GM23338 (cell line): ENCODE results near the gene OLA1. TPM values are rescaled to one million over a fixed set of nuclear protein-coding genes. Genes with fewer than 3 reads are reported as not detected.

Experiments
- ATAC-seq: fragments of 200-7000 bp; cut with Tn5 transposase; 3 replicates; pipeline ENCODE4 v1.9.1; 2020
- DNase-seq: peaks from one replicate; pipeline ENCODE4 v3.0.0-alpha.2; 2015; ENCODE audit warnings: low spot score
- H2AFZ ChIP-seq: fragments of 200-600 bp; sonication (generic); 2 replicates; pipeline ENCODE4 v1.8.0; 2016; ENCODE audit warnings: antibody characterized with exemption, mild to moderate bottlenecking, moderate library complexity
- H3F3A ChIP-seq: fragments of 200-600 bp; sonication (generic); replicated peaks from 2 replicates; pipeline ENCODE4 v1.8.0; 2017; ENCODE audit warnings: antibody characterized with exemption, mixed run types, low read depth
- H3K27ac ChIP-seq: fragments of 200-600 bp; sonication (generic); 2 replicates; pipeline ENCODE4 v1.6.1; 2016; ENCODE audit warnings: low read depth
- H3K27me3 ChIP-seq: fragments of 200-600 bp; sonication (generic); 2 replicates; pipeline ENCODE4 v1.8.0; 2016; ENCODE audit warnings: mild to moderate bottlenecking, mixed run types, moderate library complexity; ENCODE audit not compliant: insufficient read depth
- H3K36me3 ChIP-seq: fragments of 200-600 bp; sonication (generic); 2 replicates; pipeline ENCODE4 v1.8.0; 2016; ENCODE audit warnings: mild to moderate bottlenecking; ENCODE audit not compliant: insufficient read depth
- H3K4me1 ChIP-seq: fragments of 200-600 bp; sonication (generic); 2 replicates; pipeline ENCODE4 v1.8.0; 2016; ENCODE audit warnings: mild to moderate bottlenecking, moderate library complexity; ENCODE audit not compliant: insufficient read depth
- H3K4me2 ChIP-seq: fragments of 200-600 bp; sonication (generic); 2 replicates; pipeline ENCODE4 v1.7.1; 2017; ENCODE audit warnings: mixed run types
- H3K4me3 ChIP-seq: fragments of 200-600 bp; sonication (generic); 2 replicates; pipeline ENCODE4 v1.6.1; 2016; ENCODE audit warnings: mixed run types
- H3K79me2 ChIP-seq: fragments of 200-600 bp; sonication (generic); replicated peaks from 2 replicates; pipeline ENCODE4 v1.8.0; 2017; ENCODE audit warnings: mild to moderate bottlenecking; ENCODE audit not compliant: insufficient read depth
- H3K9me2 ChIP-seq: fragments of 200-600 bp; sonication (generic); 2 replicates; pipeline ENCODE4 v1.8.0; 2017; ENCODE audit not compliant: insufficient read depth
- H4K20me1 ChIP-seq: fragments of 200-600 bp; sonication (generic); replicated peaks from 2 replicates; pipeline ENCODE4 v1.8.0; 2017; ENCODE audit warnings: mild to moderate bottlenecking; ENCODE audit not compliant: insufficient read depth
- H3K27ac Mint-ChIP-seq: 2 replicates; pipeline ENCODE4 v1.8.0; 2020; ENCODE audit warnings: inconsistent platforms, mild to moderate bottlenecking, moderate library complexity, mixed read lengths
- H3K27me3 Mint-ChIP-seq: 3 replicates; pipeline ENCODE4 v1.8.0; 2022; ENCODE audit warnings: low read depth, mild to moderate bottlenecking, moderate library complexity, mixed read lengths, inconsistent platforms; ENCODE audit not compliant: insufficient read depth, poor library complexity
- H3K36me3 Mint-ChIP-seq: 3 replicates; pipeline ENCODE4 v1.8.0; 2021; ENCODE audit warnings: low read depth, mild to moderate bottlenecking, inconsistent platforms, moderate library complexity, mixed read lengths
- H3K4me1 Mint-ChIP-seq: 3 replicates; pipeline ENCODE4 v1.8.0; 2020; ENCODE audit warnings: mild to moderate bottlenecking, inconsistent platforms, mixed read lengths
- H3K4me3 Mint-ChIP-seq: 3 replicates; pipeline ENCODE4 v1.8.0; 2021; ENCODE audit warnings: moderate library complexity, mild to moderate bottlenecking, inconsistent platforms, mixed read lengths
- H3K9me3 Mint-ChIP-seq: 3 replicates; pipeline ENCODE4 v1.8.0; 2020; ENCODE audit warnings: moderate library complexity, mild to moderate bottlenecking, inconsistent platforms, mixed read lengths
- CREB1 ChIP-seq: fragments of 250-450 bp; sonication (Bioruptor Pico); IDR thresholded peaks from 2 replicates; pipeline ENCODE4 v1.5.0; 2020; ENCODE audit warnings: low read depth, mild to moderate bottlenecking, moderate library complexity
- CTCF ChIP-seq, 2 experiments: fragments of 200-600 bp in 1 of 2; sonication (generic) in 1 of 2; conservative IDR thresholded peaks; 2 replicates each; pipeline versions ENCODE4 v1.5.1 to v1.6.1; 2016 to 2017; ENCODE audit warnings: antibody characterized with exemption in 2 of 2, low read depth in 2 of 2, mild to moderate bottlenecking in 2 of 2, moderate library complexity in 1 of 2
- ETS1 ChIP-seq: IDR thresholded peaks from 2 replicates; pipeline ENCODE4 v1.6.1; 2016; ENCODE audit warnings: antibody characterized with exemption
- EZH2 ChIP-seq: fragments of 200-600 bp; sonication (generic); IDR thresholded peaks from one replicate; pipeline ENCODE4 v1.8.0; 2017; ENCODE audit warnings: antibody characterized with exemption, mild to moderate bottlenecking, low read depth; ENCODE audit not compliant: unreplicated experiment
- EZH2phosphoT487 ChIP-seq: fragments of 200-600 bp; sonication (generic); IDR thresholded peaks from one replicate; pipeline ENCODE4 v1.8.1; 2018; ENCODE audit warnings: antibody characterized with exemption; ENCODE audit not compliant: unreplicated experiment
- JUNB ChIP-seq: IDR thresholded peaks from one replicate; pipeline ENCODE4 v1.6.1; 2016; ENCODE audit warnings: antibody characterized with exemption; ENCODE audit not compliant: unreplicated experiment
- NANOG ChIP-seq: IDR thresholded peaks from 2 replicates; pipeline ENCODE4 v1.6.1; 2016; ENCODE audit warnings: antibody characterized with exemption, borderline replicate concordance
- POLR2AphosphoS5 ChIP-seq: IDR thresholded peaks from 2 replicates; pipeline ENCODE4 v1.6.1; 2016; ENCODE audit warnings: antibody characterized with exemption, low read depth
- STAT1 ChIP-seq: IDR thresholded peaks from one replicate; pipeline ENCODE4 v1.6.1; 2016; ENCODE audit warnings: antibody characterized with exemption; ENCODE audit not compliant: unreplicated experiment
- ZNF114 ChIP-seq: fragments of 250-450 bp; sonication (Bioruptor Pico); IDR thresholded peaks from 2 replicates; pipeline ENCODE4 v1.5.0; 2020; ENCODE audit warnings: mild to moderate bottlenecking, moderate library complexity
- ZNF331 ChIP-seq: fragments of 250-450 bp; sonication (Bioruptor Pico); IDR thresholded peaks from 2 replicates; pipeline ENCODE4 v1.5.0; 2020; ENCODE audit warnings: low read depth, mild to moderate bottlenecking, moderate library complexity
- ZNF462 ChIP-seq: fragments of 250-450 bp; sonication (Bioruptor Pico); IDR thresholded peaks from 2 replicates; pipeline ENCODE4 v1.5.0; 2020; ENCODE audit warnings: mild to moderate bottlenecking, moderate library complexity
- polyA plus RNA-seq: library from polyadenylated mRNA; unstranded; fragments of >200 nt; fragmentation: Nextera tagmentation; extraction: Ambion mirVana; gene quantifications from 2 replicates; pipeline ENCODE4 v1.2.1, GENCODE V29; 2016
- total RNA-seq: library from RNA; depleted of rRNA; stranded (reverse); fragments of >200 nt; shearing (Covaris generic); gene quantifications from 2 replicates; pipeline ENCODE4 v1.2.3, GENCODE V29; 2014
- TF ChIP-seq, protein P1 (sequence below): IDR thresholded peaks from one replicate; pipeline ENCODE4 v1.6.1; 2018; ENCODE audit warnings: antibody characterized with exemption; ENCODE audit not compliant: unreplicated experiment

The OLA1 gene
- total and polyA plus RNA-seq, 2 experiments from 2014 or later: 104 to 242 TPM

DNA sequence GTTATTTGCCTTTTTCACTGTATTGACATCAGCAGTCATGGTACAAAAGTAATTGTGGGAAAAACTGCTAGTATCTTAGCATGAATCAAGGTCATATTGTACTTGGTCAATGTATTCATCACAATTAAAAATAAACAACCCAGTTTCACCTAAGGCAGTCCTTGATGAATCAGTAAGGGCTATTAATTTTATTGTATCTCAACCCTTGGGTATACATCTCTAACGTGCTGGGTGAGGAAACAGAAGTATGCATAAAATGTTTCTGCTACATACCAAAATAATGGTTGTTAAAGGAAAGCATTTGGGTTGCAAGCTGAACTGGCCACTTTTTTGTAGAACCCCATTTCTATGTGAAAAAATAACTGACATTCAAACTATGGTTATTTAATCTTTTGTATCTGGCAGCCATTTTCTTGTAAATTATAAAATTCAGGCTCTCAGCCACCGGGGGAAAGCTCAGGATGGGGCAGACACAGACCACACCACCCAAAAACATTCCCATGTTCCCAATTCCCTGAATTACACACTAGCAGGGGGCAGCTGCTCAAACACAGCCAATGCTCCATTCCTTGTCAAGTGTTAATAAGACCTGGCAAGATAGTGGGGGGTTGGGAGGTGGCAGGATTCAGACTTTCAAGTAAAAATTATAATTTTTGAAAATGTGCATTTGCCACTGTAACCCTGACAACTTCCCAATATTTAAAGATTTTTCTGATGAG, 49.3 kb downstream of the OLA1 start:
- Histone ChIP-seq H3K4me1 (peaks cover 30% of the 10 kb centered on the region), H2AFZ (no peak overlapping the region)
- H3K27ac Mint-ChIP-seq: peak overlapping the region; percentile 80

More for the DNA sequence above, 49.3 kb downstream of the OLA1 start:
- no peak overlapping the region; the same call in 1 of the 2 replicates for H3K27ac ChIP-seq
- Mint-ChIP-seq H3K36me3 (0 out of 3 replicates have a peak, but pooled peaks cover 3% of the 10 kb centered on the region), H3K4me1 (peaks cover 32% of the 10 kb centered on the region), H3K9me3 (no peaks in the 10 kb centered on the region), H3K4me3 (peak overlapping the region; percentile 42; the same call in 2 of the 3 replicates), H3K27me3 (no peaks in the 10 kb centered on the region)
- no peaks in the 10 kb centered on the region for H3K27me3 ChIP-seq
- H4K20me1 ChIP-seq: no peaks in the 10 kb centered on the region
- peak overlapping the region; percentile 42 for H3K4me2 ChIP-seq
- TF ChIP-seq POLR2AphosphoS5 (no peak), CREB1 (CRISPR knock-in tag) (no peak), ZNF331 (CRISPR knock-in tag) (no peak), ZNF462 (CRISPR knock-in tag) (no peak), STAT1 (no peak), NANOG (no peak), EZH2phosphoT487 (no peak), ZNF114 (CRISPR knock-in tag) (no peak), CTCF (conservative IDR thresholded peaks at IDR 0.05; ENCODE audit: low read depth in 2 of 2) (no peak), EZH2 (no peak), ETS1 (no peak), JUNB (no peak)
- TF ChIP-seq, protein P1, sequence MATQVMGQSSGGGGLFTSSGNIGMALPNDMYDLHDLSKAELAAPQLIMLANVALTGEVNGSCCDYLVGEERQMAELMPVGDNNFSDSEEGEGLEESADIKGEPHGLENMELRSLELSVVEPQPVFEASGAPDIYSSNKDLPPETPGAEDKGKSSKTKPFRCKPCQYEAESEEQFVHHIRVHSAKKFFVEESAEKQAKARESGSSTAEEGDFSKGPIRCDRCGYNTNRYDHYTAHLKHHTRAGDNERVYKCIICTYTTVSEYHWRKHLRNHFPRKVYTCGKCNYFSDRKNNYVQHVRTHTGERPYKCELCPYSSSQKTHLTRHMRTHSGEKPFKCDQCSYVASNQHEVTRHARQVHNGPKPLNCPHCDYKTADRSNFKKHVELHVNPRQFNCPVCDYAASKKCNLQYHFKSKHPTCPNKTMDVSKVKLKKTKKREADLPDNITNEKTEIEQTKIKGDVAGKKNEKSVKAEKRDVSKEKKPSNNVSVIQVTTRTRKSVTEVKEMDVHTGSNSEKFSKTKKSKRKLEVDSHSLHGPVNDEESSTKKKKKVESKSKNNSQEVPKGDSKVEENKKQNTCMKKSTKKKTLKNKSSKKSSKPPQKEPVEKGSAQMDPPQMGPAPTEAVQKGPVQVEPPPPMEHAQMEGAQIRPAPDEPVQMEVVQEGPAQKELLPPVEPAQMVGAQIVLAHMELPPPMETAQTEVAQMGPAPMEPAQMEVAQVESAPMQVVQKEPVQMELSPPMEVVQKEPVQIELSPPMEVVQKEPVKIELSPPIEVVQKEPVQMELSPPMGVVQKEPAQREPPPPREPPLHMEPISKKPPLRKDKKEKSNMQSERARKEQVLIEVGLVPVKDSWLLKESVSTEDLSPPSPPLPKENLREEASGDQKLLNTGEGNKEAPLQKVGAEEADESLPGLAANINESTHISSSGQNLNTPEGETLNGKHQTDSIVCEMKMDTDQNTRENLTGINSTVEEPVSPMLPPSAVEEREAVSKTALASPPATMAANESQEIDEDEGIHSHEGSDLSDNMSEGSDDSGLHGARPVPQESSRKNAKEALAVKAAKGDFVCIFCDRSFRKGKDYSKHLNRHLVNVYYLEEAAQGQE: no peak
- H3K36me3 ChIP-seq: no peaks in the 10 kb centered on the region
- peaks cover 72% of the 10 kb centered on the region for H3K79me2 ChIP-seq
- peak; percentile 31 for DNase-seq
- H3F3A ChIP-seq: no peaks in the 10 kb centered on the region
- no peaks in the 10 kb centered on the region for H3K9me2 ChIP-seq
- no peak overlapping the region for H3K4me3 ChIP-seq
- ATAC-seq: peak; percentile 81
